DLD1 (cell line): Measurements from ENCODE around the gene PRKD1.
"Not testable (repeated sequence)": the region's sequence is repeated elsewhere in the genome, so short reads cannot be mapped to it uniquely, and the experiment has no call there.

Source experiments
- in situ Hi-C: cut with HindIII; loops from 2 replicates; pipeline ENCODE4 v1.10.0; 2017; ENCODE audit warnings: low sequenced_read_pairs

The PRKD1 gene

DNA sequence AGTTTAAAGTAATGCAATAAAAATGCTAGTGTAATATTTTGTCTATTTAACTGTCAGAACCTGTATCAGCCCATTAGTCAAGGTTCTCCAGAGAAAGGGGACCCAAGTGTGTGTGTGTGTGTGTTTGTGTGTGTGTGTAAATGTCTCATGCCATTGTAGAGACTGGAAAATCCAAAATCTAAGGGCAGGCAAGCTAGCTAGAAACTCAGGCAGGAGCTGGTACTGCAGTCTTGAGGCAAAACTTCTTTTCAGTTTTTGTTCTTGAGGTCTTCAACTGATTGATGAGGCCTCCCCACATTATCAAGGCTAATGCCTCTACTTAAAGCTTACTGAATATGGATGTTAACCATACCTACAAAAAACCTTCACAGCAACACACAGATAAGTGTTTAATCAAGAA, 126.7 kb downstream of the PRKD1 start:
- in situ Hi-C loops, result no loop called here

- in situ Hi-C loops, result no loop called here
Measured at GRCh38 chr14:29799464-29800095, 128.1 kb downstream of the PRKD1 start.

DNA sequence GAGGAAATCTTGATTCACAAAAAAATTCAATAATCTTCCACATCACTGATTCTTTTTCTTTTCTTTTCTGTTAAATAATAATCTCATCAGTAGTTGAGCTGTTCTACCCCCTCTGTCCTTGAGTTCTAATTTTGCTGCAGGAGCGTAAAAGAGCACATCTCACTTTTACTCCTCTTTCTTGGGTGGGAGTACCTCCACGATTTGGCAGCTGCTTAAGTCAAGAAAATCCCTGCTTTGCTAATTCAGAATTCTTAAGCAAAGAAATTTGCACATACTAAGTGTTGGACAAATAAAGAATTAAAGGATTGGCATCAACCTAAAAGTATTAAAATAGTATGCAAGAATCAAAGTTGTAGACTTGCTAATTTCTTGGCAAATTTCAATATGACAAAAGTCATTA, 128.8 kb downstream of the PRKD1 start:
- in situ Hi-C loops, result no loop called here

GRCh38 chr14:29798108-29798663, 129.5 kb downstream of the PRKD1 start:
- in situ Hi-C loops, result no loop called here

- in situ Hi-C loops, result no loop called here
Measured at GRCh38 chr14:29796853-29797252, 130.8 kb downstream of the PRKD1 start.

GRCh38 chr14:29789475-29789874, 138.2 kb downstream of the PRKD1 start:
- in situ Hi-C loops, result no loop called here

- in situ Hi-C loops, result no loop called here
Measured at GRCh38 chr14:29788093-29788492, 139.6 kb downstream of the PRKD1 start.

DNA sequence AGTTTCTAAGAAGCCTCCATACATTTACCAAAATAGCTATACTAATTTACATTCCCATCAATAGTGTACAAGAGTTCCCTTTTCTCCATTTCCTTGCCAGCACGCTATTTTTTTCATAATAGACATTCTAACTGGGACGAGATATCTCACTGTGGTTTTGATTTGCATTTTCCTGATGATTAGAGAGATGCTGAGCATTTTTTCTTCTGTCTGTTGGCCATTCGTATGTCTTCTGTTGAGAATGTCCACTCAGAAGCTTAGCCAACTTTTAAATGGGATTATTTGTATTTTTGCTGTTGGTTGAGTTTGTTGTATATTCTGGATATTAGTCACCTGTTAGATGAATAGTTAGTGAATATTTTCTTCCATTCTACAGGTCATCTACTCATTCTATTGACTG, 144.1 kb downstream of the PRKD1 start:
- in situ Hi-C loops, result no loop called here

GRCh38 chr14:29782041-29782440, 145.6 kb downstream of the PRKD1 start:
- in situ Hi-C loops, result no loop called here

DNA sequence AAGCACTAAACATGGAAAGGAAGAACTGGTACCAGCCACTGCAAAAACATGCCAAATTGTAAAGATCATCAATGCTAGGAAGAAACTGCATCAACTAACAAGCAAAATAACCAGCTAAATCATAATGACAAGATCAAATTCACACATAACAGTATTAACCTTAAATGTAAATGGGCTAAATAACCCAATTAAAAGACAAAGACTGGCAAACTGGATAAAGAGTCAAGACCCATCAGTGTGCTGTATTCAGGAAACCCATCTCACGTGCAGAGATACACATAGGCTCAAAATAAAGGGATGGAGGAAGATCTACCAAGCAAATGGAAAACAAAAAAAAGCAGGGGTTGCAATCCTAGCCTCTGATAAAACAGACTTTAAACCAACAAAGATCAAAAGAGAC, 150.5 kb downstream of the PRKD1 start:
- in situ Hi-C loops, result not testable (repeated sequence)

GRCh38 chr14:29773990-29774389, 153.7 kb downstream of the PRKD1 start:
- in situ Hi-C loops, result no loop called here

DNA sequence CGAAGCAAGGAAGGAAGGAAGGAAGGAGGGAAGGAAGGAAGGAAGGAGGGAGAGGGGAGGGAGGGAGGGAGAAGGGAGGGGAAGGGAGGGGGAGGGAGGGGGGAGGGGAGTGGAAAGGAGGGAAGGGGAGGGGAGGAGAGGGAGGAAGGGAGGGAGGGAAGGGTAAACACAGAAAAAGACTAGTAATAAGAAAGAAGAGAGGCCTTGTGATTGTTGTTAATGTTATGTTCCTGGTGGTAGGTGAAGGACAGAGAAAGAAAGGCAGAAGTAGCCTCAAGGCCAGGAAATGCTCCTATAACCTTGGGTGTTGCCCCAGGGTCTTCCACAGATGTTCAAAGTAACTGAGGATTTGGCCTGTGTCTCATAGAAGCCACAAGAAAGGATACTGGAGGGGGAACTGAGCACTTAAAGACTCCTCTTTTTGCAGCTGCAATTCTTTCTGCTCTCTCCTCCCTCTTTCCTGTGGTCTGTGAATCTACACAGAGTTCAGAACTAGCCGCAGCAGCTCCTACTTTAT, 164.2 kb downstream of the PRKD1 start:
- in situ Hi-C loops, result no loop called here

DNA sequence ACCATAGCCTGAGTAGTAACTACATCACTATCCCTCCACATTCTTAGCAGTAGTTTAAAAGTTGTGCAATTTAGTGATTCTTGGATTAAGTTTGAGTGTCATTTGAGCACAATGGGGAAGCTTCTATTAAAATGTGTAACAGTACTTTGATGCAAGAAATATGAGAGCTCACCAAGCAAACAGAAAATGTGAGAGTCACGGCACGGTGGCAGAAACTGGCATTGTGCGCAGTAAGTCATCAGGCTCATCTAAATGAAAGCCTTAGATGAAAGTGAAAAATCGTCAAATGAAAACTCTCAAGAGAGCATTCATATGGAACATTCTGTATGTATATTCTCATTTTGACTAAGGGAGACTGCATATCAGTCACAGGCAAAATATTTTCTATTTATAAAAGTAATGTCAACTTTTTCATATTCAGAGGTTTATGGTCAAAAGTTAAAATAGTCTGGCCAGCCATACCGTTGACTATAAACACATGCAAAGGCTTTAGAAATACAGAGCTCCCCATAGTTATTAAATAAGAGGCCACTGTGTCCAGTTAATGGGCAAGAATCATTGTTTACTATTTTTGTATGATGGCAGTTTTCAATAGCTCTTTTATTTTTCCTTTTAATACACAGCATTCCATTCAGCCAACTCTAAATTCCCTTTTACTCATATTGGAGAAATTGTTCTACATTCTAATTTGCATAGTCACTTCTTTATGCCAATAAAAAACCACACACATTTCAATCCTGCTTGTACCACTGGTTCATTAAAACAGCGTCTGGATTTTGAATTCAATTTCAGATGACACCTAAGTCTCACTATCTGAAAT, 167.9 kb downstream of the PRKD1 start:
- in situ Hi-C loops, result no loop called here

DNA sequence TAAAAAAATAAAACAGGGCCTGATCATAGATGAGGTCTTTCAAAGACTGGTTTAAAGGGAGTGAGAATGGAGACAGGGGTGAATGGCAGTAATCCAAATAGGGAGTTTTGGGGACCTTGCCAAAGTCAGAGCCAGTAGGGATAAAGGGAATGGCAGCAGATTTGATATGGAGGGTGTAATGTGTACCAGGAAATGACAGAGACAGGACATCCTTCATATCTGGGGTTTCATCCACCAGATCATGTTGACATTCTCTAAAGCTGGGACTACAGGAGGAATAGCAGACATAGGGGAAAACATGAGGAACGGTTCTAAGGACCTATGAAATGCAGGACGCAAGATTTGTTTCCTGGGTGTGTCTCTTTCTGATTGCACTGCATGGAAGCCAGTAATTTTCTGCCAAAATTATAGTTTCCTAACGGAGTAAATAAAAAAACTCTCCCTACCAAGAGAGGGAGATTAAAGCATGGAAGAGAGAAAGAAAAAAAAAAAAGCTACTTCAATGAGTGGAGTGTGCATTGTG, 169.9 kb downstream of the PRKD1 start:
- in situ Hi-C loops, result no loop called here

DNA sequence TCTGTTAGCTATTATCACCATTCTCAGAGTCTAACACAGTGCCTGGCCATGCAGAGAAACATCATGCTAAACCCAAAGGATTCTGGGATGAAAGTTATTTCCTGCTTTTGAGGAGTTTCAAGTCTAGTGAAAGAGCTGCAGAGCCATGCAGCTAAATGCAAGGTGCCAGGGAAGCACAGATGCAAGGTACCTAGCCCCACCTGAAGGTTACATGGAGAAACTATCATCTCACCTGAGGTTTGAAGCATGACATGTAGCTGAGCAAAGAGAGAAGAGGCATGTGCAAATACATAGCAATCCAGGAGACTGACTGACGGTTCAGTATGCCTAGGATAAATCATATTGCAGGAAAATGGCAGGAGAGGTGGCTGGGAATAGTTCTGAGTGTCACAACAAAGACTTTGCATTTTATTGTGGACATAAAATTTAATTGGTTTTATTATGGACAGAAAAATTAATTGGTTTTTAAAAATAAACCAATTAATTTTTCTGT, 170.4 kb downstream of the PRKD1 start:
- in situ Hi-C loops, result no loop called here

- in situ Hi-C loops, result no loop called here
Measured at GRCh38 chr14:29756019-29756385, 171.6 kb downstream of the PRKD1 start.

- in situ Hi-C loops, result no loop called here
Measured at GRCh38 chr14:29755311-29756018, 172.2 kb downstream of the PRKD1 start.

DNA sequence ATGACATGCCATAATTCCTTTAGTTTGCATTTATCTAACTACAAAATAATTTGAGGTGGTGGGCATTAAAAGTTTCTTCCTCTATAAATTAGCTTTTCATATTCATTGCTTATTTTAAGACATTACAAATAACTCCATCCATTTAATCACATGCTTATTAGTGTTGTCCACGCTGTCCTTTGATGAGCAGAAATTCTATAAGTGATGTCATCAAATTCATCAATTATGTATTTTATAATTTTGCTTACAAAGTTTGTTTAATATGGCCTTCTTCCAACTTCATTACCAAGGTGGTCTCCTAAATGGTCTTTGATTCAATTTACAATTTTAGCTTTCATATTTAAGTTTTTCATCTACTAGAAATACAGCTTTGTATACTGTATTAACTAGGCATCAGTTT, 173.5 kb downstream of the PRKD1 start:
- in situ Hi-C loops, result no loop called here

GRCh38 chr14:29752221-29752923, 175.3 kb downstream of the PRKD1 start:
- in situ Hi-C loops, result no loop called here

GRCh38 chr14:29749829-29750228, 177.8 kb downstream of the PRKD1 start:
- in situ Hi-C loops, result no loop called here
